CD4-positive, alpha-beta T cell treated with Interleukin-6 for 4 hours (primary cell): Measurements from ENCODE around the gene PTPRJ.
A peak's percentile ranks its signal among the peaks of the same experiment; 100 is the strongest.

Experiments used
- DNase-seq: peaks from one replicate; pipeline ENCODE4 v3.0.0-alpha.2; 2020; ENCODE audit warnings: mixed read lengths

The PTPRJ gene

GRCh38 chr11:47997063-47998053 lies 17.0 kb downstream of the PTPRJ start:
- no peak for DNase-seq

GRCh38 chr11:47998345-47998732 lies 18.0 kb downstream of the PTPRJ start:
- DNase-seq, result no peak

GRCh38 chr11:47998733-47999359 lies 18.5 kb downstream of the PTPRJ start:
- DNase-seq, result no peak

DNA sequence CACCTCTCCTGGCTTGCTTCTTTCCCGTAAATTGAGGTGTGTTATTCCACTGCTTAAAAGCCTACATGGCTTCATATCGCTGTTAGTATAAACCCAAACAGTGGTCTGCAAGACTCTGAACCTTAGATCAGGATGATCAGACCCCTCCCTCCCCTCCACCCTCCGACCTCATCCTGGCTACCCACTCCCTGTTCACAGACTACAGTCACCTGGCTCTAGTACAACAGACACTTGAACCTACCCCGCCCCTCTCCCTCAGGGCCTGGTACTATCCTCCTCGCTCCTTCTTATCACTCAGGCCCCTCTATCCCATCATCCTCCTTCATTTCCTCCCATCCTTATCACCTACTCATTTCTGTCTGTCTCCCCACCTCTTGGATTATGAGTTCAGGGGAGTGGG lies 20.1 kb downstream of the PTPRJ start:
- peak; percentile 24 for DNase-seq

DNA sequence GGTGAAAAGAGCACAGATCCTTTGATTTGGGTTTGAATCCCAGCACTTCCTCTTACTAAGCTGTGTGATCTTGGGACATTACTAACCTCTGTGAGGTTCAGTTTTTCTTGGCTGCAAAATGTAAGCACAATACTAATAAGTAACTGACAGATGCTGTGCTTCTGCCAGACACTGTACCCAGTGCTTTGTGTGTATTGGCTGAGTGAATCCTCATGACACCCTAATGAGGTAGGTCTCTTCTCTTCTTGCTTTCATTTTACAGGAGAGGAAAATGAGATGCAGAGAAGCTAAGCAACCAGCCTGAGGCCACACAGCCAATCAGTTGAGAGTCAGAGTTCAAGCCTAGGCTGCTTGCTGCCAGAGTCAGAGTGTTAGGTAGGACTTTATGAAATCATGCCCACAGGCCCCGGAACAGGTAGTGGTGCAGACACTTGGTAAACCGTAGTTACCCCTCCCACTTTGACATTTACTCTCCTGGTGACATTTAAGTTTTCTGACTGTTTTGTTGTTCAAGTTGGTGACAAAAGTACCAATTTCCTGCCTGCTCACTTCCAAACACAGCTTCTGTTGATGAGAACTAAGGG lies 21.2 kb downstream of the PTPRJ start:
- peak; percentile 89 for DNase-seq

DNA sequence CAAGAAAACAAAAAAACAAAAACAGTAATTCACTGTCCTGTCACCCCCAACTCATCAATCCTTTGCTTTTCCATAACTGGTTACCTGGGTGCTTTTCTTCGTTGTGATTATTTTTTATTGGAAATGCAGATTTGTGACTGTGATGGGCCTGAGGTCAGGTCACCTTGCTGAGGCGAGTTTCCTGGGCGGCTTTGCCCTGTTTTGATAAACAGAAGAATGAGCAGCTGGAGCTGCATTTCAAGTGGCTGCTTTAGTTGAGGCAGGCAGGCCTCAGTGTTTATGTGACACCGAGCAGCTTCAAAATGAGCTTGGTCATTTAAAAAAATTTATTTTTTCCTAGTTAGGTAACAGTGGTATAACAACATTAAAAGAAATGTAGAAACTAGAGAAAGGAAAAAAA lies 22.2 kb downstream of the PTPRJ start:
- peak; percentile 46 for DNase-seq

GRCh38 chr11:48003926-48004325 lies 23.6 kb downstream of the PTPRJ start:
- DNase-seq, result no peak

- DNase-seq, result peak; percentile 31
Observed at GRCh38 chr11:48004456-48004855, 24.1 kb downstream of the PTPRJ start.

DNA sequence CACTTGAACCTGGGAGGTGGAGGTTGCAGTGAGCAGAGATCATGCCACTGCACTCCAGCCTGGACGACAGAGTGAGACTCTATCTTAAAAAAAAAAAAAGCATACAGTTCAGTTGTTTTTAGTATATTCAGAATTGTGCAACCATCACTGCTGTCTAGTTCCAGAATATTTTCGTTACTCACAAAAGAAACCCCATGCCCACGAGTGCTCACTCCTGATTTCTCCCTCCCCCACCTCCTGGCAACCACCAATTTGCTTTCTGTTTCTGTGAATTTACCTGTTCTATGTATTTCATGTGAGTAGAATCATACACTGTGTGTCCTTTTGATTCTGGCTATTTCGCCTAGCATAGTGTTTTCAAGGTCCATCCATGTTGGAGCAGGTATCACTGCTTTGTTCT lies 24.8 kb downstream of the PTPRJ start:
- peak; percentile 77 for DNase-seq

- DNase-seq, result no peak
Observed at GRCh38 chr11:48005831-48006270, 25.5 kb downstream of the PTPRJ start.

DNA sequence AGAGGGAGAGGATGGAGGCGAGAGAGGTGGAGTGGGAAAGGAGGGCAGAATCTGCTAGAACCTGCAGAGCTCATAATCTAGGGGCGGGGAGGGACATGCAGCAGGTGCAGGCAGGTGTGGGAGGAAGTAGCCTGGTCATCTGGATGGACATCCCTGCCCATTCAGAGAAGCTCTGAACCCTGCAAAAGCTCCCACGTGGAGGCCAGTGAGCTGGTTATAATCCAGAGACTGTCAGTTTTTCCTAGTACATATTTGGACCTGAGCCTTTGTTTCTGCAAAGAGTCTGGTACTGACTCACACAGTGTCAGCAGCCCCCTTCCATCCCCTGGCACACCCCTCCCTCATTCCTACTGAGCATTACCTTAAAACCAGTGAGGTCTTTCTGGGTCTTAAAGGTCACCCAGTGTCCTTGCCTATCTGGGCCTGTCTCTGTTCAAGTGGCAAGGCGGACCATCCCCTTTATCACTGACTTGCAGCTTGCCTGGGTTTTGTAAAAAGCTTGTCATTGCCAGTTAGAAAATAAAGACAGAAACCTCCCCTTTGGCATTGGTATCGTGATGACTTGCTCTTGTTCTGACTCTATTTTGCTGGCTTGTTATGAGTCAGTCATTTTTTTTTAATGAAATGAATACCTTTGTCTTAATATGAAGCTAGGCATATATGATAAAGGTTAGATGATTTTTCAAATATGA lies 26.1 kb downstream of the PTPRJ start:
- DNase-seq, result peak; percentile 45

- no peak for DNase-seq
Observed at GRCh38 chr11:48007677-48008076, 27.3 kb downstream of the PTPRJ start.

- DNase-seq, result peak; percentile 41
Observed at GRCh38 chr11:48008951-48009270, 28.6 kb downstream of the PTPRJ start.

DNA sequence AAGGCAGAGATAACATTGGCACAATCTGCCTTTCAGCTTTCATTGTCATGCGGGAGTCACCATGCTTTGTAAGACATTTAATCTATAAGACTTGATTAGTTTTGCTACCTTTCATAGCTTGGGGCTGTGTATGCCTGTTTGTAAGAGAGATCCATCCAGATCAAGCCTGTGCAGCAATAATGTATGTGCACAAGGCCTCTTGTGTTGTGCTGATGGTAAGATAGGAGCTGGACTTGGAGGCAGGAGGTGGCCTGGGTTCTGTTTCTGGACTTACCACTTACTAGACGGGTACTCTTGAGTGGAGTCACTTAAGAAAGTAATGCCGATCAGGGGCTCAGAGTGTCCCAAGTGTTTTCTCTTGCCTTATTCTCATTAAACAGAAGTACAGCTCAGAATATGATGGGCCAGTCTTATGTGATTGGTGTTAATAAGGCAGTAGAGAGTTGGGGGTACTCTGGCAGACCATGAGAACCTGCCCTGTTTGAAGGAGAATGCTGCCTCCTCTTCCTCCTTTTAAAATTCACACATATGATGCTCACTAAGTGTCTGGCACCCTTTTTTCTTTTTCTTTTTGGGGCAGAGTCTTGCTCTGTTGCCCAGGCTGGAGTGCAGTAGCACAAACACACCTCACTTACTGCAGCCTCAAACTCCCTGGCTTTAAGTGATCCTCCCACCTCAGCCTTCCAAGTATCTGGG lies 30.9 kb downstream of the PTPRJ start:
- DNase-seq, result no peak

GRCh38 chr11:48011798-48012391 lies 31.5 kb downstream of the PTPRJ start:
- DNase-seq, result peak; percentile 46

DNA sequence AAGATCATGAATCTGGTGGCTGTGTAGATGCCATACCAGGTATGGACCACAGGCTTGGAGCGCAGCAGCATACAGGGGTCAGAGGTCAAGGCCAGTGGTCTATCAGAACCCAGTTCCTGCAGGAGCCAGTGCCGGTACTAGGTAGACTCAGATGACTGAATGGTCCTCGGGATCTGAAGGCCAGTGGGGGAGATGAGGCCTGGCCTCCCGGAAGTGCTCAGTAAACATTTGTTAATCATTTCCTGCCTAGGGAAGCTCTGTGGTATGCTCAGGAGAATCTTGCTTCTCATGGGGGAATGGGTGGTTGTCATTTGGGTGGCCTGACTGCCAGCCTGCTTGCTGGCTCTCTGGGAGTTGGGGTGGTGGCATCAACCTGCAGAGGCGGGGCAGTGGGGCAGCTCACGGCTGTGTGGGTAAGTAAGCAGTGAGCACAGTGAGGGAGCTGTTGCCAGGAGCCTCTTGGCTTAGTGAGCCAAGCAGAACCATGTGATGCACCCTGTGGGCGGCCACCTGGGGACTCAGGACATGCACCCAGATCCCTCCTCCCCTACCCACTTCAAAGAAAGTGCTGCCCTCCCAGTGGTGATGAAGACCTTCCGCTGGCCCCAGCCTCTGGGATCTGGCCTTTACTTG lies 33.0 kb downstream of the PTPRJ start:
- peak; percentile 77 for DNase-seq

DNA sequence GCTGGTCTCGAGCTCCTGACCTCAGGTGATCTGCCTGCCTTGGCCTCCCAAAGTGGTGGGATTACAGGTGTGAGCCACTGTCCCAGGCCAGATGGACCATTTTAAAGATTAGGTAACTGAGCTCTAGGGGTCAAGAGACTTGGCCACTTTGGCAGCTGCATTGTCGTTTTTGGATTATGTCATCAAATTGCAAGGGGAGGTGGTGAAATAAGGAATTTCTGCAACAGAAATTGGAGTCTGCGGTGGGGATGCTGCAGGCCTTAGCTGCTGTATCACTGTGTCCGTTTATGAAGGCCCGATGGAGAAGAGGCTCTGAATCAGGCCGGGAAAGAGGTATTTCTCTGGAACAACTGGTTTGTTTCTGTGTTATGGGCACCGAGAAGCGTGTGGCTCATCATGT lies 34.6 kb downstream of the PTPRJ start:
- no peak for DNase-seq

GRCh38 chr11:48017105-48017830 lies 36.9 kb downstream of the PTPRJ start:
- peak; percentile 62 for DNase-seq

- no peak for DNase-seq
Observed at GRCh38 chr11:48017831-48018527, 37.6 kb downstream of the PTPRJ start.

GRCh38 chr11:48018528-48019216 lies 38.3 kb downstream of the PTPRJ start:
- DNase-seq, result no peak
